GM21381 (cell line): ENCODE measurements around the gene ODC1.
A peak's percentile ranks its signal among the peaks of the same experiment; 100 is the strongest.
"Not testable (repeated sequence)": the region's sequence is repeated elsewhere in the genome, so short reads cannot be mapped to it uniquely, and the experiment has no call there.

Experiments
- ATAC-seq: cut with Tn5 transposase; IDR thresholded peaks from one replicate; pipeline ENCODE4 v1.9.1; 2021; ENCODE audit warnings: mild to moderate bottlenecking, moderate library complexity; ENCODE audit not compliant: unreplicated experiment

ODC1 gene

GRCh38 chr2:10447895-10448575 is at the start of gene ODC1:
ODC1 (minus strand) TSS chr2:10448327; CDS start chr2:10445032, 3,295 bp downstream.
- peak; percentile 76 for ATAC-seq

- no peak for ATAC-seq
Measured at GRCh38 chr2:10497797-10498251, 49.7 kb upstream of the ODC1 start.

- no peak for ATAC-seq
Measured at GRCh38 chr2:10495988-10496313, 47.8 kb upstream of the ODC1 start.

- ATAC-seq: no peak
Measured at GRCh38 chr2:10495311-10495987, 47.3 kb upstream of the ODC1 start.

GRCh38 chr2:10494351-10495066 is 46.4 kb upstream of the ODC1 start:
- no peak for ATAC-seq

- ATAC-seq: peak; percentile 52
Measured at GRCh38 chr2:10493634-10494281, 45.6 kb upstream of the ODC1 start.

- no peak for ATAC-seq
Measured at GRCh38 chr2:10493075-10493633, 45.0 kb upstream of the ODC1 start.

GRCh38 chr2:10490806-10491291 is 42.7 kb upstream of the ODC1 start:
- no peak for ATAC-seq

- ATAC-seq: no peak
Measured at GRCh38 chr2:10489842-10490555, 41.9 kb upstream of the ODC1 start.

- ATAC-seq: not testable (repeated sequence)
Measured at GRCh38 chr2:10488142-10488541, 40.0 kb upstream of the ODC1 start.

- not testable (repeated sequence) for ATAC-seq
Measured at GRCh38 chr2:10487741-10488104, 39.6 kb upstream of the ODC1 start.

- ATAC-seq: no peak
Measured at GRCh38 chr2:10487081-10487740, 39.1 kb upstream of the ODC1 start.

GRCh38 chr2:10486601-10487079 is 38.5 kb upstream of the ODC1 start:
- no peak for ATAC-seq

- no peak for ATAC-seq
Measured at GRCh38 chr2:10486091-10486490, 38.0 kb upstream of the ODC1 start.

GRCh38 chr2:10482913-10483312 is 34.8 kb upstream of the ODC1 start:
- no peak for ATAC-seq

GRCh38 chr2:10482460-10482859 is 34.3 kb upstream of the ODC1 start:
- no peak for ATAC-seq

GRCh38 chr2:10481666-10482157 is 33.6 kb upstream of the ODC1 start:
- no peak for ATAC-seq

GRCh38 chr2:10481055-10481665 is 33.0 kb upstream of the ODC1 start:
- ATAC-seq: no peak

GRCh38 chr2:10480359-10480949 is 32.3 kb upstream of the ODC1 start:
- no peak for ATAC-seq
